Activated CD8-positive, alpha-beta memory T cell treated with anti-CD3 and anti-CD28 coated beads for 48 hours (primary cell): Measurements from ENCODE around the gene HAP1.

Experiments
- DNase-seq, 3 experiments: peaks; one replicate each; pipeline ENCODE4 v3.0.0-alpha.2; 2020; ENCODE audit warnings: low read depth in 2 of 3, low spot score in 2 of 3

The HAP1 gene

DNA sequence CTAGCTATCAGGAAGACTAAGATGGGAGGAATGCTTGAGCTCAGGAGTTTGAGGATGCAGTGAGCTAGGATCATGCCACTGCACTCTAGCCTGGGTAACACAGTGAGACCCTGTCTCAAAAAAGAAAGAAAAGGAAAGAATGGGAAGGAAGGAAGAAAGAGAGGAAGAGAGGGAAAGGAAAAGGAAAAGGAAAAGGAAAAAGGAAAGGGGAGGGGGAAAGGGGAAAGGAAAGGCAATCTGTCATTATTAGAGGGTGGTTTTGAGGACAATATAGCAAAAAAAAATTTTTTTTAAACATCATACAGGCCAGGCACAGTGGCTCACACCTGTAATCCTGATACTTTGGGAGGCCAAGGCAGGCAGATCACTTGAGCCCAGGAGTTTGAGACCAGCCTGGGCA, 31.7 kb upstream of the HAP1 start:
- no peak for DNase-seq

DNA sequence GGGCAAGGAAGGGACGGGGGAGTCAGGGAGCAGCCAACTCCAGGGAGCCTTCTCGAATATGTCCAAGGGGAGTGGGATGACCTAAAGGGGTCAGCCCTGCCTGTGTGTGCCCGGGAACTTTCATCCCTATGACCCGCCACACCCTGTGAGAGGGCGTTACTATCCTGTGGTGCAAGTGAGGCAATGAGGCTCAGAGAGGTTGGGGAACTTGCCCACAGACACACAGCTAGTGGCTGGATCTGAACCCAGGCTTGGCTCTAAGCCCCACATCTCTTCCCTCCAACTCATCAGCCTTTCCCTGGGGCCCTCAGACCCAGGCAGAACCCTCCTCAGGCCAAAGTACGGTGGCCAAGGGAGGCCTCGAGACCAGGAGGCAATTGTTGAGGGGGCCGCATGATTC, 28.9 kb upstream of the HAP1 start:
- DNase-seq: no peak

DNA sequence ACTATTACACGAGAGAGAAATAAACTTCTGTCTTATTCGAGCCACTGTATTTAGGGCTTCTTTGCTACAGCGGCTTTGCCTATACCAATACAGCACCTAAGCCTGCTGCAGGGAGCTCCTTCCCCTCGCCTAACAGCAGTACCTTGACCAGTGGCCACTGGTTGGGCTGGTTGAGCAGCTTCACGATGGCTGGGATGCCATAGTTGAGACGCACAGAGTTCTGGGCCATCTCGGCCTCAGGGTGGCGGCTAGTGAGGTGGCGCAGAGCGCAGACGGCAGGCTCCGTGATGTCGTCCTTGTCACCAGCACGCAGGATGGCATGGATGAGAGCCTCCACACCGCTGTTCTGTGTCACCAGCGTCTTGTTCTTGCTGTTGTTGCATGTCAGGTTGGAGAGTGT, 28.4 kb upstream of the HAP1 start:
- DNase-seq: no peak

DNA sequence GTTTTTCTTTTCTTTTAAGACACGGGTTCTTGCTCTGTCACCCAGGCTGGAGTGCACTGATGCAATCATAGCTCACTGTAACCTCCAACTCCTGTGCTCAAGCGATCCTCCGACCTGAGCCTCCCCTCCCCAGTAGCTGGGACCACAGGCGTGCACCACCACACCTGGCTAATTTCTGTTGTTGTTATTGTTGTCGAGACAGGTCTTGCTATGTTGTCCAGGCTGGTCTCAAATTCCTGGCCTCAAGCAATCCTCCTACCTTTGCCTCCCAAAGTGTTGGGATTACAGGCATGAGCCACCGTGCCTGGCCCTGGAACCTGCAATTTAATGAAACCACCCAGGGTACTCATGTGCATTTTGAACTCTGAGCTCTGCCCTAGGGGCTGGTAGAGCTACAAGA, 27.9 kb upstream of the HAP1 start:
- DNase-seq: no peak

DNA sequence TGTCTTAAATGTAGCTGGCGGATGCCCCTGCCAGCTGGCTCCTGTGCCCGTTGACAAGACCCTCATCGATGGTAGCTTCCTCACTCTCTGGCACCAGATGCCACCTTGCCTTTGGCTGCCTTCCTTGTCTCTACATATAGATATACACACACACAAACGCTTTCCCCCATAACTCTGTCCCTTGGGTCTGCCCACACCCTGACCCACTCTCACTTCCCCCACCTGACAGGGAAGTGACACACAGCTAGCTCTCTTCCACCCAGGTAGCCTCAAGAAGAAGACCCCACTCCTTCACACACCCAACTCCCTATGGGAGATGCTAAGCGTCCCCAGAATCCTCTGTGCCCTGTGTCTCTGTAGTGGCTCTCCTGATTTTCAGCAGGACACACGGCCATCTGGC, 26.4 kb upstream of the HAP1 start:
- DNase-seq: no peak

DNA sequence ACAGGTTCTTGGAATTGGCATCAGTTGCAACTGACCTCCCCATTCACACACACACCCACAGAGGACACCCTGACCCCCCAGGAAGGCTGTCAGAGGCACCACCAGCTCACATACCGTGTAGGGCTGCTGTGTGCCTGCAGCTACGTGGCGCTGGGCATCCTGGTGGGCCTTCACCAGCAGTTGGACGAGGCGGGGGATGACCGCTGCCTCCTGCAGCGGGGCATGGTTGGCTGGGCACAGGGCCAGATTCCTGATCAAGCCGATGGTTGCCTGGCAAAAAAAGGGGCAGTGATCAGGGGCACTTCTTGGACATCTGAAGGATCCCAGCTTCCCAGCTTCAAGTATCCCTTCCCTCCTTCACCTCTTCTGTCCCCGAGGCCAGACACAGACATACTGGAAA, 24.2 kb upstream of the HAP1 start:
- DNase-seq: no peak

DNA sequence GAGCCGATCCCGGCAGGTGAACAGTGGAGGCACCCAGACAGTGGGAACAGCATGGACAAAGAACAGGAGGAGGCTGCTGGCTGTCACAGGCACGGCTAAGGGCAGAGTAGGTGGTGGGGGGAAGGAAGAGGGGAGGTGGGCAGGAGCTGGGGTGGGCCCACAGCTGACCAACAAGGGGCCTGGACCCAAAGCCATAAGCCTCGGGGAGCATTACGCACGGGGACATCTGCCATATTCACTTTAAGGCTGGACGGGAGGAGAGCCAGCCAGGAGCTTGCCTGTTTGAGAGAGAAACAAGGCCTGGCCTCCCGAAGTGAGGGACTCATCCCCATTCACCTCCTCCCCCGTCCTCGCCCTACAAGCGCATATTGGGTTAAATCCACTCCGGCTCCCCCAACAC, 19.6 kb upstream of the HAP1 start:
- no peak for DNase-seq

DNA sequence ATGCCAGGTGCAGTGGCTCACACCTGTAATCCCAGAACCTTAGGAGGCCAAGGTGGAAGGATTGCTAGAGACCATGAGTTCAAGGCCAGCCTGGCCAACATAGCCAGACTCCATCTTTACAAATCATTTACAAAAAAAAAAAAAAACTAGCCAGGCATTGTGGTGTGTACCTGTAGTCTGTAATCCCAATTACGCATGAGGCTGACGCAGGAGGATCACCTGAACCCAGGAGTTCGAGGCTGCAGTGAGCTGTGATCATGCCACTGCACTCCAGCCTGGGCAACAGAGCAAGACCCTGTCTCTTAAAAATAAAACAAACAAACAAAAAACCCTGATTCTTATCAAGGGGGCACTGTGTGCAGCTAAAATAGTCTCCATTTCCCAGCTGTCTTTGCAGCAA, 16.8 kb upstream of the HAP1 start:
- DNase-seq: no peak

DNA sequence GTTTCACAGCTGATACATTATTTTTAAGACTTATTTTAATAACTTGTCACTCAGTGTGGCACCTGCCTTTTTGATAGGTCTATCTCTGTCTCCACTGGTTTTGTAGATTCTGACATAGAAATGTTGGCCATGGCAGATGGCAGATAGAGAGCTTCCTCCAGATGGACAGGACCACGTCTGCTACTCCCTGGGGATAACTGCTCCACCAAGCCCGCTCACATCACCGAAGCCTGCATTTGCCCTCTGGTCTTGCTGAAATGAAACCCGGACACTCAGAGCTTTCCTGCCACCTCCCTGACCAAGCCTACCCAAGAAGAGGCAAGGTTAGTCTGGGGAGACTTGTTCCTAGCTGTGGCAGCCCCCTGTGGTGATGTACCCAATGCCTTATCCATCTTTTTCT, 16.4 kb upstream of the HAP1 start:
- no peak for DNase-seq

DNA sequence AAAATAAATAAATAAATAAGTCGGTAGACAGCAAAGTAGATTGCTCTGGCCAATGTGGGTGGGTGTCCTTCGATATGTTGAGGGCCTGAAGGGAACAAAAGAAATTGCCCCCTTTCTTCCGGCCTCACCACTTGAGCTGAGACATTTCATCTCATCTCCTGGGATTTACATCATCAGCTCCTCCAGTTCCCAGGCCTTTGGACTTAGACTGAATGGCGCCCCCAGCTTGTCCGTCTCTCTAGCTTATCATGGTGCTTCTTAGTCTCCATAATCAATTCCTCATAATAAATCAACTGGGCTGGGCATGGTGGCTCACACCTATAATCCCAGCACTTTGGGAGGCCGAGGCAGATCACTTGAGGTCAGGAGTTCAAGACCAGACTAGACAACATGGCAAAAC, 13.8 kb upstream of the HAP1 start:
- no peak for DNase-seq

DNA sequence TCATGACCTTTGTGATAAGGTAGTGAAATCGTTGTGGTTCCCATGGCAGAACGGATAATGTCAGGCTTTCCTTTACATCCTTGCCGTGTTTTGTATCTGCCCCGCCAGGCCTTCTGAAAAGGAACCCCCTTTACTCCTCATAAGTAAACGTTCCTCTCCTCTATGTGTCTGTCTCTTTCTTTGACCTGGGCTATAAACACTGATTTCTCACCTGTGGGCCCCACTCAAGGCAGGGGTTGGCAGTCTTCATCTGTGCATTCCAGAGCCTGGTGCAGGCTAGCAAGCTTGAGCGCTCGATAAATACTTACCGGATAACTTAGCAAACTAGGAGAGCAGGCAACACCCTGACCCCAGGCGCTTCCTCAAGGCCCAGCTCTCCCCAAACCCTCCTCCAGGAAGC, 7.3 kb upstream of the HAP1 start:
- DNase-seq: no peak

DNA sequence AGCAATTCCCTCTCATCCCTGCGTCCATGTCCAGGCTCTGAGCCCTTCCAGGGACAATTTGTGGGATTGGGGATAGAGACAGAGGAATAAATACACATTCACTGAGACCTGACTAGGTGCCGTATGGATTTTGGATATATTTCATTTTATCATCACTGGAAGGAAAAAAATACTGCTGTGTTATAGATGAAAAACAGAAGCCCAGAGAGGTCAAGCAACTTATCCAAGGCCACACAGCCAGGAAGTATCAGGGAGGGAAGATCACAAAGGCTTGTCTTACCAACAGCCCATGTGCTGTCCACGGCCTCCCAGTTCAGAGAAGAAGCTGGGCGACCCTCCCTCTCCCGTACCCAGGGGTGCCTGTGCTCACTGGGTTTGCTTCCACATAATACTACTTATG, 6.1 kb upstream of the HAP1 start:
- no peak for DNase-seq

DNA sequence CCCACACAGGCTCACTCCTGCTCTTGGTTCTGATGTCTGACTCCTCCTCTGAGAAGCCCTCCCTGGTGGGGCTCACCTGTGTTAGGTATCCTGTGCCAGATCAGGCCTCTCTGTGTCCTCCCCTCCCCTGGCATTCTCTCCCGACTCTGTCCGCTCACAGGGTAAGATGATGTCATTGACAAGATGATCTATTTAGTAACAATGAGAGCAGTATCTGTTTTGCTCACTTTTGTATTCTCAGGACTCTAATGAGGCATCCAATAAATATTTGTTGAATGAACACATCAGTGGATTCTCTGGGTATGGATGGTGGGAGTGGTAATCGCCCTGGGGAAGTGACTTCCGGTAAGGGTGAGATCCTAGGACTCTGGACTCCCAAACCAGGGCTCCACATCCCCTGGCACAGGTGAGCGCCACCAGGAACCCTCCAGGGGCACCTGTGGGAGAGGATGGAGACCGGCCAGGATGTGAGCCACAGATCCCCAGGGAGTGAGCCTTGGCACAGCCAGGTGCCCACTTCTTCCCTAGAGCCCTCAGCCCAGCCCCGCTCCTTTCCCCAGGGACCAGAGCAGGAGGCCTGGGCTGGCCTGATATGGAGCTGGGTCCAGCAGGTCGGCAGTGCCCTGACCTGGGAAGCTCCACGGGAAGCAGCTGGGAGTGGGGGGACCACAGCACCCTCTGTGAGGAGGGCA, 5.4 kb upstream of the HAP1 start:
- no peak for DNase-seq

DNA sequence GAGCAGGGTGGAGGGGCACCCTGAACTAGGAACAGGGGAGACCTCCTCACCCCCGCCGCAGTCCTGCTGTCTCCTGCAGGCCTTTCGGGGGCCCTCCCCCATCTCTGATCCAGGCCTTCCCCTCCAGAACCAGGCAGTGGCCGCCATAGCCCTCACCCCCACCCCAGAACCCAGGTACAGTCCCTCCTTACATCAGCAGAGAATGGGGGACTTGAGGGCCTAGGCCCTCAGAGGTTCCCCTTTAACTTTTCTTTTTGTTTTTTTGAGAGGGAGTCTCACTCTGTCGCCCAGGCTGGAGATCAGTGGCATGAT, 4.3 kb upstream of the HAP1 start:
- no peak for DNase-seq

DNA sequence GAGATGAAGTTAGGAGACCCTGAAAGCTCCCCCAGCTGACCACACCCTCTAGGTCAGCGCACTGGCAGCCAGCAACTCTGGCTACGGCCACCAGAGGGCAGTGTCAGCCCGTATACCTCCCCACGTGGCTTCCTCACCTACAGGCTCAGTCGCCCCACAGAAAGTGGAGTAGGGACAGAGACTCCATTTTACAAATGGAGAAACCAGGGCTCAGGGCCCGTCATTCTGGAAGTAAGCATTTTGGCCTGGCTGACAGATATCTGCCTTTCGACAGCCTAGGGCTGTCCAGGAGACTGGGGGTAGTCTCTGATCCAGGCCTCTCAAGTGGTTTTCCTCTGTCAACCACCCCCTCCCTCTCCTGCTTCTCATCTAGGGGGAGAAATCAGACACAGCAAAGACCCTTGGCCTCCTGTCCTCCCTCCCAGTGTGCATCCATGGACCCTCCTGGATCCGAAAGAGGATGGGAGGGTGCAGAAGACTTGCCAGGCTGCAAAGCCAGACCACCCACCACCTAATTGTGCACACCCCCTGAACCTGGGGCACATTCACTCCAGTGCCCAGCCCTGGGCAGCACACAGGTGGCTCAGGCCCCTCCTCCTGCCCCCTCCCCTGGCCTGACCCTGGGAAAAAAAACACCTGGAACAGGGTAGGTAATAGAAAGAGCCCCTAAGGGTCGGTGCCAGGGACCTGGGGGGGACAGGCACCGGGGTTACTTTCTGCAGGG, 3.8 kb upstream of the HAP1 start:
- DNase-seq: peak; percentile 50 to 75 (median 73)

DNA sequence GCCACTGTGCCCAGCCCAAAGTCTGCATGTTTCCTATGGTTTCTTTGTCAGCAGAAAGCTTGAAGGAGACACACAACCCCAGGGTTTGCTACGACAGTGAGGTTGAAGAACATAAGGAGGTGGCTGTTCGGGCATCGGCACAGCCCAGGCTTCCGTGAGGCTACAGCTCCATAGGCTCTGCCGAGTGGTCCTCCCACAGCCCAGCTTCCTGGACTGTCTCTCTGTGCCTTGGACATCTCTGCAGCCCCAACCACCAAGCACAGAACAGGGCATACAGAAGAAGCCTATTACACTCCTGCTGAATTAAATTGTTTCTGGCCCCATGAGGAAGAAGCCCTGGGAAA, 3.2 kb upstream of the HAP1 start:
- no peak for DNase-seq

DNA sequence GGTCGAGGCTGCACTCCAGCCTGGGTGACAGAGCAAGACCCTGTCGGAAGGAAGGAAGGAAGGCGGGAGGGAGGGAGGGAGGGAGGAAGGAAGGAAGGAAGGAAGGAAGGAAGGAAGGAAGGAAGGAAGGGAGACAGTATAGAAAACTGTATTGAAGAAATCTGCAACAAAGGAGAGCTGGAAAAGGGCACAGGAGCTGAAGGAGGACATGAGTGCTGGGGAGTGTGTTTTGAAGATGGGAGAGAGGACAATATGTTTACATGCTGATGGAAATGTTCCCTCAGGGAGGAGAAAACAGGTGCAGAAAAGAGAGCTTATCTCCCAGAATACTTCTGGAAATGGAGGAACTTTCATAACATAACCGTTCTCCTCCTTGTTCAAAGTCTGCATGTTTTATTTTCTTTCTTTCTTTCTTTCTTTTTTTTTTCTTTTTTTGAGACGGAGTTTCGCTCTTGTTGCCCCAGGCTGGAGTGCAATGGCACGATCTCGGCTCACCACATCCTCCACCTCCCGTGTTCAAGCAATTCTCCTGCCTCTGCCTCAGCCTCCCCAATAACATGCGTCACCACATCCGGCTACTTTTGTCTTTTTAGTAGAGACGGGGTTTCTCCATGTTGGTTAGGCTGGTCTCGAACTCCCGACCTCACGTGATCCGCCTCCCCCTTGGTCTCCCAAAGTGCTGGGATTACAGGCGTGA, 2.7 kb upstream of the HAP1 start:
- no peak for DNase-seq

DNA sequence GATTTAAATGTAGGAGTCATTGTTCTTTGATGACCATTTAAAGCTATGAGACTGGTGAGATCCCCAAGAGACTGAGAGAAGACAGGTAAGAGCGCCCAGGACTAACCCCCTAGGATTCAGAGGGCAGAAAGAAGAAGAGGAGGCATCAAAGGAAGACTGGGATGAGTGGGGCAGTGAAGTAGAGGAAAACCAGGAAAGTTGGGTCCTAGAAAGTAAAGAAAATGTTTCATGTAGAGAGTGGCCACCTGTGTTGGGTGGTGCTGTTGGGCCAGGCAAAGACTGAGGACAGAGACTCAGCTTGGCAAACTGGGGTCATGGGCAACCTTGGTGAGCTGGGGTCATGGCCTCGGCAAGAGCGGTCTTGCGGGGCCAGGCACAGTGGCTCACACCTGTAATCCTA, 1.3 kb upstream of the HAP1 start:
- DNase-seq: no peak

DNA sequence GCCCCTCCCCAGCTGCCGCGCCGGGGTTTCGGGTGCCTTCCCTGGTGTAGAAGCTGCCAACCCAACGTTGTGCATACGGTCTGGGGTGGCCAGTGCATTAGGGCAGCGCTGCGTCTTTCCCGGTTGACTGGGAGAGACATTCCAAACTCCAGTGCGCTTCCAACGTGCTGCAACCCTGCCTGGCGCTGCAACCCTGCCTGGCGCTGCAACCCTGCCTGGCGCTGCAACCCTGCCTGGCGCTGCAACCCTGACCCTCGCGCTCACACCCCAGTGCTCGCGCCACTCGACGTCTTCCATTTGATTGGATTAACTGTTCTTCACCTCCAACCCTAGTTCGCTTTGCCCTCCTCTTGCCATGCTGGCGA, 488 bp upstream of the HAP1 start:
- DNase-seq: no peak

DNA sequence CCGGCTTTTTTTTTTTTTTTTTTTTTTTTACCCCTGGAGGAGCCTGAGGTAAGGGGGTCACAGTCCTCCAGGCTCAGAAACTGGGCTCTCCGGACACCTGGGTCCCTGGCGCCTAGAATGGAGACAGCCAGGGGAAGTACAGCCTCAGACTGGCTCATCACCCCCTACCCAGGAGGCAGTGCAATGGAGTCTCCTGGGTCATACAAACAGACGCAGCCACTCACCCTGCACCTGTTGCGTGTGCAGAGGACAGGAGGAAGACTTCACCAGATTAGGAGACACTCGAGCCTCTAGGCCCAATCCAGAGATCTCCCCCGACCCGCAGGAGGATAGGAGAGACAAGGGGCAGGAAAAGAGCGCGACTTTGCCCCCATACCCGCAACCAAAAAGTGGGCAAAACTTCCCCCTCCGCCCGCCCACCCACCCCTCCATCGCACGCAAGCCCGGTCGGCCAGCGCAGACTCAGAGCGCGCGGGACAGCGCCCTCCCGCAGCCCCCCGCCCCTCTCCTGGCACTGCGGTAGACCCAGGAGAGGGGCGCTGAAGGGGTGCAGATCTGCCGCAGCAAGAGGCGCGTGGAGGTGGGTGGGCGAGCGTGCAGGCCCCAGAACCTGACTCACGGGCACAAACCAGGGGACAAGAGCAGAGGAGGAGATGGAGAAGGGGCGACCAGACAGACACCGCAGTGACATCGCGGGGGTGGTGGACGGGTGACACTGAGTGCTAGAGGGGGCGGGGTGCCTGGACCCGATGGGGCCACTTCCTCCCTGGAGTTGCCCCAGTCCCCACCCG, 900 bp downstream of the HAP1 start:
- no peak for DNase-seq

DNA sequence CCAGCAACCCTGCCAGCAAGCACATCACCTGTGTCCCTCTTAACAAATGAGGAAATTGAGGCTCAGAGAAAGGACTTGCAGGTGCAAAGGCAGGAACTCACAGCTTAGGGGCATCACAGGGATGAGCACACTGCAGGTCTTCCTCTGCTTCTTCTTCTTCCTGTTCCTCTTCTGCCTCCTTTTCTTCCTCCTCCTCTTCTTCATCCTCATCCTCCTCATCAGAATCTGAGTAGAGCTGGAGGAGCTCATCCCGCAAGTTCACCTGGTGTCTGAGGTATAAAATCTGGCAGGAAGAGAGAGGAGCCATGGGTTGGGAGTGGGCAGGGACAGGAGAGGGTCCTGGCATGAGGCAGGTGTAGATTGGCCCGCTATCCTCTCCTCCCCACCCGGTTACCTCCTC, 2.6 kb downstream of the HAP1 start:
- no peak for DNase-seq

DNA sequence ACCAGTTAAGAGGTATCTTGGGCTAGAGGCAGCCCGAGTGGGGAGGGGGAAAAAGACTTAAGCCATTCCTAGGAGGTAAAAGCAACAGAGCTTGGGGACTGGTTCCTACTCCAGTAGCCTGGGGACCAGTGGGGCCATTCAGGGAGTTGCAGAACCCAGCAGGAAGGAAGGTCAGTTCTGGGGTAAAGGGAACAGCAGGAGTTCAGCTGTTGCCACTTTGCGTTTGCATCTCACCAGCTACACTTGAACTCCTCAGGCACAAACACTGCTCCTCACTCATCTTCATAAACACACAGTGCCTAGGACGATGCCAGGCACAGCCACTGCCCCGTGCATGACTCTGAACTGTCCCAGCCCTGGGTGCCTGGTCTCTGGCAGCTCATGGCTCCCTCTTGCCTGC, 4.0 kb downstream of the HAP1 start:
- DNase-seq: no peak
